Liver (tissue), 3 donors: ENCODE results near the gene JAZF1.

ENCODE experiments used
- CTCF ChIP-seq: fragments of 150-350 bp; IDR thresholded peaks from 2 replicates; pipeline ENCODE4 v1.5.1; 2017; ENCODE audit warnings: improper control_type of control experiment, low read depth, low read length; ENCODE audit not compliant: missing input control
- FOXA1 ChIP-seq: IDR thresholded peaks from 2 replicates; pipeline ENCODE4 v1.6.1; 2016; ENCODE audit warnings: antibody characterized with exemption
- GABPA ChIP-seq, 2 donors: IDR thresholded peaks in 1 of 2; conservative IDR thresholded peaks in 1 of 2; 2 replicates each; pipeline ENCODE4 v1.6.1; 2016; ENCODE audit warnings: antibody characterized with exemption in 2 of 2, mild to moderate bottlenecking in 1 of 2, moderate library complexity in 1 of 2
- HNF4A ChIP-seq, 2 donors: conservative IDR thresholded peaks; 2 replicates each; pipeline ENCODE4 v1.6.1; 2016; ENCODE audit warnings: antibody characterized with exemption in 2 of 2, mild to moderate bottlenecking in 2 of 2
- REST ChIP-seq: IDR thresholded peaks from 2 replicates; pipeline ENCODE4 v1.6.1; 2016; ENCODE audit warnings: antibody characterized with exemption, mild to moderate bottlenecking
- SP1 ChIP-seq: IDR thresholded peaks from 2 replicates; pipeline ENCODE4 v1.6.1; 2018; ENCODE audit warnings: antibody characterized with exemption, mild to moderate bottlenecking
- TAF1 ChIP-seq: conservative IDR thresholded peaks from 2 replicates; pipeline ENCODE4 v1.6.1; 2016; ENCODE audit warnings: antibody characterized with exemption, mild to moderate bottlenecking
- donor health status: healthy.
- donor health status: healthy.

- TF ChIP-seq REST (no peak), CTCF (no peak), FOXA1 (no peak), TAF1 (no peak), SP1 (no peak), GABPA (IDR thresholded peaks at IDR 0.05 in 1 of 2, conservative IDR thresholded peaks at IDR 0.05 in 1 of 2) (no peak), HNF4A (conservative IDR thresholded peaks at IDR 0.05) (no peak)
Measured at GRCh38 chr7:27944643-27945042, 236.0 kb downstream of the JAZF1 start.
